SK-N-SH treated with all-trans-retinoic acid at 6 μM for 48 hours (cell line): ENCODE data around the gene BICD1.

Experiments
- ATAC-seq: fragments of 200-7000 bp; cut with Tn5 transposase; 3 replicates; pipeline ENCODE4 v1.9.1; 2020; ENCODE audit warnings: mild to moderate bottlenecking, moderate library complexity
- BACH2 ChIP-seq: fragments of 250-450 bp; sonication (Bioruptor Pico); IDR thresholded peaks from 2 replicates; pipeline ENCODE4 v1.9.0; 2021; ENCODE audit warnings: mild to moderate bottlenecking, borderline replicate concordance
- CREB5 ChIP-seq: fragments of 250-450 bp; sonication (Bioruptor Pico); IDR thresholded peaks from 2 replicates; pipeline ENCODE4 v1.5.1; 2020; ENCODE audit warnings: low read depth, mild to moderate bottlenecking, moderate library complexity
- CSDC2 ChIP-seq: fragments of 250-450 bp; sonication (Bioruptor Pico); IDR thresholded peaks from 2 replicates; pipeline ENCODE4 v1.5.0; 2020; ENCODE audit warnings: mild to moderate bottlenecking, moderate library complexity
- CSRNP3 ChIP-seq: fragments of 250-450 bp; sonication (Bioruptor Pico); IDR thresholded peaks from 2 replicates; pipeline ENCODE4 v1.5.1; 2021; ENCODE audit warnings: mild to moderate bottlenecking, moderate library complexity
- ESRRG ChIP-seq: fragments of 250-450 bp; sonication (Bioruptor Pico); IDR thresholded peaks from 2 replicates; pipeline ENCODE4 v1.6.1; 2021; ENCODE audit warnings: mild to moderate bottlenecking
- GLIS3 ChIP-seq: fragments of 250-450 bp; sonication (Bioruptor Pico); IDR thresholded peaks from 2 replicates; pipeline ENCODE4 v1.5.0; 2020; ENCODE audit warnings: mild to moderate bottlenecking, moderate library complexity
- ISL1 ChIP-seq: fragments of 250-450 bp; sonication (Bioruptor Pico); IDR thresholded peaks from 2 replicates; pipeline ENCODE4 v2.1.2; 2022; ENCODE audit warnings: mild to moderate bottlenecking, moderate library complexity
- OSR1 ChIP-seq: fragments of 250-450 bp; sonication (Bioruptor Pico); IDR thresholded peaks from 2 replicates; pipeline ENCODE4 v1.8.0; 2022; ENCODE audit warnings: moderate library complexity, mild to moderate bottlenecking, inconsistent platforms
- POU6F1 ChIP-seq: fragments of 250-450 bp; sonication (Bioruptor Pico); IDR thresholded peaks from 2 replicates; pipeline ENCODE4 v1.8.0; 2021; ENCODE audit warnings: low read depth, mild to moderate bottlenecking, moderate library complexity, borderline replicate concordance
- RARB ChIP-seq: fragments of 250-450 bp; sonication (Bioruptor Pico); IDR thresholded peaks from 2 replicates; pipeline ENCODE4 v1.8.0; 2021; ENCODE audit warnings: mild to moderate bottlenecking, moderate library complexity
- SNAI2 ChIP-seq: fragments of 250-450 bp; sonication (Bioruptor Pico); IDR thresholded peaks from 2 replicates; pipeline ENCODE4 v1.5.0; 2020; ENCODE audit warnings: mild to moderate bottlenecking, moderate library complexity
- TCF4 ChIP-seq: fragments of 250-450 bp; sonication (Bioruptor Pico); IDR thresholded peaks from 2 replicates; pipeline ENCODE4 v1.8.0; 2021; ENCODE audit warnings: mild to moderate bottlenecking, moderate library complexity, borderline replicate concordance
- TOX ChIP-seq: fragments of 250-450 bp; sonication (Bioruptor Pico); IDR thresholded peaks from 2 replicates; pipeline ENCODE4 v1.8.0; 2021; ENCODE audit warnings: mild to moderate bottlenecking, moderate library complexity, borderline replicate concordance
- TSHZ2 ChIP-seq: fragments of 250-450 bp; sonication (Bioruptor Pico); IDR thresholded peaks from 2 replicates; pipeline ENCODE4 v1.5.0; 2020; ENCODE audit warnings: mild to moderate bottlenecking, moderate library complexity
- ZC3H10 ChIP-seq: fragments of 250-450 bp; sonication (Bioruptor Pico); IDR thresholded peaks from 2 replicates; pipeline ENCODE4 v1.5.1; 2021; ENCODE audit warnings: mild to moderate bottlenecking, moderate library complexity
- ZFP3 ChIP-seq: fragments of 250-450 bp; sonication (Bioruptor Pico); IDR thresholded peaks from 2 replicates; pipeline ENCODE4 v1.5.0; 2020; ENCODE audit warnings: mild to moderate bottlenecking, moderate library complexity
- ZFP30 ChIP-seq: fragments of 450-650 bp; formaldehyde crosslinking; IDR thresholded peaks from 2 replicates; pipeline ENCODE4 v1.5.0; 2022; ENCODE audit warnings: mild to moderate bottlenecking, moderate library complexity
- ZNF565 ChIP-seq: fragments of 450-650 bp; formaldehyde crosslinking; conservative IDR thresholded peaks from 2 replicates; pipeline ENCODE4 v1.5.0; 2020; ENCODE audit warnings: low read depth, mild to moderate bottlenecking, moderate library complexity
- ZNF70 ChIP-seq: fragments of 450-650 bp; formaldehyde crosslinking; IDR thresholded peaks from 2 replicates; pipeline ENCODE4 v1.5.0; 2020; ENCODE audit warnings: mild to moderate bottlenecking, moderate library complexity
- ZNF8 ChIP-seq: fragments of 450-650 bp; formaldehyde crosslinking; IDR thresholded peaks from 2 replicates; pipeline ENCODE4 v1.5.0; 2020; ENCODE audit warnings: mild to moderate bottlenecking, moderate library complexity

The BICD1 gene

GRCh38 chr12:32303174-32303549 lies 196.5 kb downstream of the BICD1 start:
- TF ChIP-seq ZNF565 (CRISPR knock-in tag) (no peak), TCF4 (CRISPR knock-in tag) (peak; percentile 39; the same call in 1 of the 2 replicates)
- TF ChIP-seq, all 23 proteins: peak for 1
- no peak for ATAC-seq

GRCh38 chr12:32305163-32305562 lies 198.5 kb downstream of the BICD1 start:
- peak; percentile 41; the same call in 2 of the 3 replicates for ATAC-seq
- TF ChIP-seq ZNF8 (CRISPR knock-in tag) (no peak), CSRNP3 (CRISPR knock-in tag) (no peak), ZFP30 (CRISPR knock-in tag) (no peak), BACH2 (CRISPR knock-in tag) (no peak), TSHZ2 (CRISPR knock-in tag) (no peak), ISL1 (no peak), CREB5 (CRISPR knock-in tag) (no peak), GLIS3 (CRISPR knock-in tag) (no peak), OSR1 (CRISPR knock-in tag) (no peak), ZNF565 (CRISPR knock-in tag) (no peak), POU6F1 (CRISPR knock-in tag) (no peak), RARB (CRISPR knock-in tag) (no peak), CSDC2 (CRISPR knock-in tag) (no peak), SNAI2 (CRISPR knock-in tag) (no peak)

GRCh38 chr12:32307326-32307725 lies 200.7 kb downstream of the BICD1 start:
- TF ChIP-seq CSDC2 (CRISPR knock-in tag) (no peak), ZC3H10 (no peak), TCF4 (CRISPR knock-in tag) (no peak), BACH2 (CRISPR knock-in tag) (no peak), ESRRG (no peak), OSR1 (CRISPR knock-in tag) (no peak), ZFP3 (CRISPR knock-in tag) (no peak), ZNF8 (CRISPR knock-in tag) (no peak), CREB5 (CRISPR knock-in tag) (no peak), ZNF70 (CRISPR knock-in tag) (no peak), ISL1 (no peak), TOX (CRISPR knock-in tag) (no peak), ZNF565 (CRISPR knock-in tag) (no peak), POU6F1 (CRISPR knock-in tag) (no peak), CSRNP3 (CRISPR knock-in tag) (no peak), GLIS3 (CRISPR knock-in tag) (no peak)

More at GRCh38 chr12:32307326-32307725, 200.7 kb downstream of the BICD1 start:
- ATAC-seq, result no peak
